HUES6 (cell line): Measurements from ENCODE around the gene DUS1L.

Experiments used
- H3K27ac ChIP-seq: 2 replicates; pipeline ENCODE4 v1.7.0; 2013; ENCODE audit warnings: low read depth, mild to moderate bottlenecking, low read length, inconsistent platforms
- H3K27me3 ChIP-seq: 2 replicates; pipeline ENCODE4 v1.6.1; 2013; ENCODE audit warnings: low read length; ENCODE audit not compliant: control insufficient read depth, insufficient read depth
- H3K36me3 ChIP-seq: 2 replicates; pipeline ENCODE4 v1.6.1; 2013; ENCODE audit warnings: low read length; ENCODE audit not compliant: control insufficient read depth, insufficient read depth
- H3K4me1 ChIP-seq: 2 replicates; pipeline ENCODE4 v1.6.1; 2013; ENCODE audit warnings: low read length; ENCODE audit not compliant: control insufficient read depth, insufficient read depth
- H3K4me3 ChIP-seq: 2 replicates; pipeline ENCODE4 v1.5.1; 2013; ENCODE audit warnings: low read depth, low read length
- H3K9ac ChIP-seq: one replicate; pipeline ENCODE4 v1.6.1; 2013; ENCODE audit warnings: mild to moderate bottlenecking, low read length
- H3K9me3 ChIP-seq: 2 replicates; pipeline ENCODE4 v1.6.1; 2013; ENCODE audit warnings: low read depth, low read length; ENCODE audit not compliant: control insufficient read depth, insufficient read depth

The DUS1L gene

DNA sequence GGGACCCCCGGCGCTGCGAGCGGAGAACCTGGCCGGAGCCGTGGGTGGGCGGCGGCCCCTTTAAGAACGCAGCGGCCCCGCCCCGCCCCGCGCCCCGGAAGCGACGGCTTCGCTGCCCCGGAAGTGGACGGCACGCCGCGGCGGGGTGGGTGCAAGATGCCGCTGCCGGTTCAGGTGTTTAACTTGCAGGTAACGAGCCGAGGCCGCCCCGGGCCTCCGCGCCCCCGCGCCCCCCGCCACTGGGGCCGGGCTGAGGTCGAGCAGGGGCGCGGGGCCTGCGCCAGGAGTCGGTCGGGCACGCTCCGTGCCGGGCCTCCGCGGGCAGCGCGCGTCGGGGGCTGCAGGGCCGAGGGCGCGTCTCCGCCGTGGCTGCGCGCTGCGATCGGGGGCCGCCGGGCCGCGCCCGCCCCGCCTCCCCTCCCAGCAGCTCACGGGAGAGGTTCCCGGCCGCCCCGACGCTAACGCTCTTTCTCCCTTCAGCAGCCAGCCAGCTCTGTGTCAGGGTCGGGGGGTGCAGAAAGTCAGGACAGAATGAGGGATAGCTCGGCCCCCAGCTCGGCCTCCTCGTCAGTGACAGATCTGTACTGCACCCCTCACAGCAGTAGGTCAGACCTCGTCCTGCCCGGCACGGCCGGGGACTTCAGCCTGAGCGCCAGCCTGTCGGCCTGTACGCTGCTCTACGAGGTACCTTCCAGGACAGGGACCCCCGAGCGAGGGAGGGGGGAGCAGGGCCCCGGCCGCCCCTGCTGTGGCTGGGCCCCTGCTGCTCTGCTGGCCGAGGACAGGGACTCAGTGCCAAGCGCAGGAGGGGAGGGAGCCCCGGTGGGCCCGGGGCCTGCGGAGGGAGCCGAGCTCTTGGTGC, 13.6 kb downstream of the DUS1L start, which contains the start of the genes GPS1 and RFNG:
Gene GPS1, plus strand, starts transcription at position 123 of the 862 bp plus-strand sequence. Its CDS starts 34 bp downstream, at position 157.
Gene RFNG, minus strand, starts transcription at position 36 of the 862 bp plus-strand sequence. CDS start 45 bp downstream, outside the sequence.
- no peaks in the 10 kb centered on the region for H3K9me3 ChIP-seq
- H3K4me1 ChIP-seq = peaks cover 9% of the 10 kb centered on the region
- no peak within 1 kb of the TSS; the same call in 1 of the 2 replicates for H3K27ac ChIP-seq
- H3K27me3 ChIP-seq = no peaks in the 10 kb centered on the region
- H3K4me3 ChIP-seq = peak within 1 kb of the TSS; percentile 99
- peaks cover 73% of the 10 kb centered on the region for H3K36me3 ChIP-seq
- peak within 1 kb of the TSS; percentile 88 for H3K9ac ChIP-seq

DNA sequence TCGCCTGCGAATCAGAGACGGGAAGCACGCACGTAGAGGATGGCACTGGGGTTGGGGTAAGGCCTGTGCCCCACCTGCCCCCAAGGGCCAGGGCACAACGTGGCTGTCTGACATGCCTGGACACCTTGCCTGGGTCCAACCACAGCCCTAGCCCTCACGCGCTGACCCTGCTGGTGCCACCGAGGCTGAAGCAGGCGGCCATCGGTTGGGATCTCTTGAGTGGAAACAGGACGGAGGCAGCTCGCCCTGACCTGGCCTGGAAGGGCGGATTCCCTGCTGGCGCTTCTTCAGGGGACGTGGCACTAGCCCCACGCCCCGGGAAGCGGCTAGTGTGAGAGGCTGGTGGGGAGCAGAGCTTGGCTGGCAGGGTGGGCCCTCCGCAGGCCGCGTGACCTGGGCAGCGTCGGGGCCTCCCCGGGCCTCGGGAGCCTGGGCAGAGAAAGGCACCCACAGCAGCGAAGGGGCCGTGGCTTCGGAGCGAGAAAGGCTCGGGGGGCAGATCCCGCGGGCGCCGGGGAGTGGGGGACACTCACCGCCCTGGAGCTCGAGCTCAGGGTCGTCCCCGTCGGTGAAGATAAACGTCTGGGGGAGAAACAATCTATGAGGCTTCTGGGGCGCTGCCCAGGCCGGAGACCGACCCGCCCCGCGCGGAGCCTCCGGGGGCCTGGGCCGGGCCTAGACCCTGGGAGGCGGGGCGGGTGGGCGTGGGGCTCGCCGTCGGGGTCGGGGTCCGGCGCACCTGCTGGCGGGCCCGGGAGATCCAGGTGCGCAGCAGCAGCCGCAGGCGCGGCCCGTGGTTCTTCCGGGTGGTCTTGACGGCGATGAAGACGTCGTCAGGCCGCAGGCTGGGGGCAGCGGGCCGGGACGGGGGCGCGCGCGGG, 14.6 kb downstream of the DUS1L start:
- Histone ChIP-seq H3K4me1 (peaks cover 9% of the 10 kb centered on the region), H3K9me3 (no peaks in the 10 kb centered on the region), H3K27ac (no peak overlapping the region), H3K27me3 (no peaks in the 10 kb centered on the region), H3K9ac (peak overlapping the region; percentile 41), H3K36me3 (peaks cover 66% of the 10 kb centered on the region), H3K4me3 (peak overlapping the region; percentile 99)

DNA sequence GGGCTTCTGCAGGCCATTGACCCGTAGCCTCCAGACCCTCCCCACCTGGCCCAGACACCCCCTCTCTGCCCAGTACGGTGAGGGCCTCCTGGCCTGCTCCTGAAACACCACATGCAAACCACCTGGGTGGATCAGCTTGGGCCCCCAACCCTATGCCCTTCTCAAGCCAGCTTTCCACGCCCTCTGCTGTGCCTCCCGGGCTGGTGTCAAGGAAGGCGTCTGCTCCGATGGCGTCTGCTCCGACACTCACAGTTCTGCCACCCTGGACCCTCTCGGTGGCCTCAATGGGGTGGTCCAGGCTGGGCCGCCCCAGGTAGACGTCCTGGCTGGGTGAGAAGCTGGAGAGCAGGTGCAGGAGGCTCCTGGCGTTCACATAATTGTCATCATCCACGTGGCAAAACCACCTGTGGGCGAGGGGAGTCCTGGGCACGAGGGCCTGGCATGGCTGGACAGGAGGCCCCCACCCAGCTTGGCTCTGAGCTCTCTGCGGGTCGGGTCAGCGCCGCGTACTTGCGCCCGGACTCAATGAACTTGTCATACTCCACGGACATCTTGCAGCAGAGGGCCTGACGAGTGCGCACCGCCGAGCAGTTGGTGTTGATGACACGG, 15.3 kb downstream of the DUS1L start:
- Histone ChIP-seq H3K27me3 (no peaks in the 10 kb centered on the region), H3K4me3 (peak overlapping the region; percentile 99), H3K4me1 (peaks cover 9% of the 10 kb centered on the region), H3K9ac (peak overlapping the region; percentile 41), H3K36me3 (peaks cover 60% of the 10 kb centered on the region), H3K9me3 (no peaks in the 10 kb centered on the region), H3K27ac (no peak overlapping the region)

DNA sequence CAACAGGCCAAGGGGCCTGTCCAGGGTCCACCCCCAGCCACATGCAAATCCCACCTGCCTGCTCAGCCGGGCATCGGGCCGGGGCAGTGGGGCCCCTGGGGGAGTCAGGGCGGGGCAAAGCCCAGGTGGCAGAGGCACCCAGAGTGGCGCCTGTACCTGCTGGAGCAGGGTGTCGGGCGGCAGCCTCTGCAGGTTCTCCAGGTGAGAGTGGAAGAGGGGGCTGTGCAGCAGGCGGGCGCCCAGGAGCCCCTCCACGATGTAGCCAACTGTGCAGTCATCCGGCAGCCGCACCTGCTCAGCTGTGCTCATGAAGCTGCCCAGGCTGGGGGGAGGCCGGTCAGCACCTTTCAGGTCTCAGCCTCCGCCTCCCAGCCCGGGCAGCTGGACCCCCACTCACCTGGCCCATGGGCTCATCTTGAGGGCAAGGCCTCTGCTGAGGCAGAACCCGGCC, 16.1 kb downstream of the DUS1L start:
- Histone ChIP-seq H3K36me3 (peaks cover 53% of the 10 kb centered on the region), H3K9me3 (no peaks in the 10 kb centered on the region), H3K27me3 (no peaks in the 10 kb centered on the region), H3K27ac (no peak overlapping the region), H3K4me1 (peaks cover 9% of the 10 kb centered on the region), H3K4me3 (no peak overlapping the region), H3K9ac (no peak overlapping the region)

DNA sequence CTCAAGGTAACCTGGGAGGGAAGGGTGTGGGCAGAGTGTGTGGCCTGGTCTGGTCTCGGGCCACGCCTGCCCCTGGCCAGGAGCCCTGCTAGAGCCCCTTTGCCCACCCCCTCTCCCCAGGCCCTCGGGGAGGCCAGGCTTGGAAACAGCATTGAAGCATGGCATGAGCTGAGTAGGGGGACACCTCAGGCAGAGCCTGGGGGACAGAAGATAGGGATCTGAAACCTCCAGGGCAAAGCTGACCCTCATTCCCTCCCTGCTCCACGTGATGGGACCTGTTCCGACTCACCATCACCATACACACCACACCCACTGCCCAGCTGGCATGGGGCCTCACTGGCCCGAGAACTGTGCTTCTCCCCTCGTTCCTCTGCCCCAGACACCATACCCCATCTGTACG, 16.5 kb downstream of the DUS1L start:
- Histone ChIP-seq H3K4me1 (peaks cover 9% of the 10 kb centered on the region), H3K27me3 (no peaks in the 10 kb centered on the region), H3K4me3 (no peak overlapping the region), H3K36me3 (peaks cover 48% of the 10 kb centered on the region), H3K9ac (no peak overlapping the region), H3K9me3 (no peaks in the 10 kb centered on the region), H3K27ac (no peak overlapping the region)

DNA sequence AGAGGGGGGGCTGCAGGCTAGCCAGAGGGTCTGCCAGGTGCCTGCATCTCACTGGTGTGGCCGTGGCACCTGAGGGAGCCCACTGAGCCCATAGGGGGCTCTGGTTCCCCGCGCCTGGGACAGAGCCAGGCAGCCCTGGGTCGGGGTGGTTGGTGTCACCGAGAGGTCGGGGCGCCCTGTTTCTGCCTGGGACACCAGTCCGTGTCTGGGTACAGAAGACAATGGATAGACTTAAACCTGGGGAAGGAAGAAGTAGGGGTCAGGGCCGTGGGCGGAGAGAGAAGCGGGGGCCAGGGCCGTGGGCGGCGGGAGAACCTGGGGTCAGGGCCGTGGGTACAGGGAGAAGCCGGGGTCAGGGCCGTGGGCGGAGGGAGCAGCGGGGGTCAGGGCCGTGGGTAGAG, 17.0 kb downstream of the DUS1L start:
- Histone ChIP-seq H3K4me1 (peaks cover 13% of the 10 kb centered on the region), H3K9ac (no peak overlapping the region), H3K9me3 (no peaks in the 10 kb centered on the region), H3K36me3 (peaks cover 43% of the 10 kb centered on the region), H3K27ac (no peak overlapping the region), H3K4me3 (no peak overlapping the region), H3K27me3 (no peaks in the 10 kb centered on the region)

DNA sequence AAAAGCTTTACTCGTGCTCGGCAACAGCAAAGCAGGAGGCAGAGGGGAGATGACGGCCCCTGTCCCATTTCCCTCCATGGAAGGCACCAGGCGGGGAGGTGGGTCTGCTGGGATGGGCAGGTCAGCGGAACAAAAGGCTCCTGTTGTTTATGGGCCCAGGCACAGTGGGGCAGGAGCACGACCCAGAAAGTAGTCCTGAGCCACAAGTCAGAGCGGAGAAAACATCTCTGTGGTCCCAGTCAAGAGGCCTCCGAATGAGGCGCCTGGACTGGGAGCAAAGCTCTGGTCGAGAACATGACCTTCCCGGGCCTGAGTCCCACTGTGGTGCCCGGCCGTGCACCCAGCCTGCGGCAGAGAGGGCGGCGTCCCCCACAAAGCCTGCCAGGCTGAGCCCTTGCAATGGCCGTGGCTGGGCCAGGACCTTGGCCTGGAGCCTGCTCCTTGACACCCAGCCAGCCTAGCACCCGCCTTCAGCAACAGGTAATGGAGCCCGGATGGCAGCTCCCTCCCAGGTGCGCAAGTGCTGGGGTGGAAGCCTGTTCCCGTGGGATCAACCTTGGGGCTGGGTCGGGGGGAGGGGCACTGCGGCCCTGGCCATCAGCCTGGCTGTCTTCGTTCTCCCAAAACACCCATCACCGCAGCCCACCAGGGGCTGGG, 17.6 kb downstream of the DUS1L start:
- no peaks in the 10 kb centered on the region for H3K27me3 ChIP-seq
- no peak overlapping the region for H3K9ac ChIP-seq
- no peak overlapping the region for H3K4me3 ChIP-seq
- peaks cover 18% of the 10 kb centered on the region for H3K4me1 ChIP-seq
- no peak overlapping the region for H3K27ac ChIP-seq
- no peaks in the 10 kb centered on the region for H3K9me3 ChIP-seq
- peaks cover 38% of the 10 kb centered on the region for H3K36me3 ChIP-seq

DNA sequence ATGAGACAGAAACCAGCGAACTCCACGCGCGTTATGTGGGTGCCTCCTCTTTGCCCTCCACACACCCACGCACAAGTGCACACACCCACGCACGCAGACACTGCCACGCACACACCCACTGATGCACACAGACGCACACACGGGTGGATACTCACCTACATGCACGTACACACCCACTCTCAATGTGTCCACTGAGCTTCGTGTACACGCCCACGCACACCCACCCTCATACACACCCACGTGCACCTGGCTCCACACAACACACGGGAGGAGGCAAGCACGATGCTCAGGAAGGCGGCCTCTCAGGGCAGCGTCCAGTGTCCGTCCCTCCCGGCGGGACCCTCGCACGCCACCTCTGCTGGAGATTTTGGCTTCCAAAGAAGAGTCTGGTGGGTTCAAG, 18.2 kb downstream of the DUS1L start:
- Histone ChIP-seq H3K27ac (no peak overlapping the region), H3K4me3 (no peak overlapping the region), H3K27me3 (no peaks in the 10 kb centered on the region), H3K9me3 (no peaks in the 10 kb centered on the region), H3K4me1 (peaks cover 14% of the 10 kb centered on the region), H3K9ac (no peak overlapping the region), H3K36me3 (peaks cover 37% of the 10 kb centered on the region)

DNA sequence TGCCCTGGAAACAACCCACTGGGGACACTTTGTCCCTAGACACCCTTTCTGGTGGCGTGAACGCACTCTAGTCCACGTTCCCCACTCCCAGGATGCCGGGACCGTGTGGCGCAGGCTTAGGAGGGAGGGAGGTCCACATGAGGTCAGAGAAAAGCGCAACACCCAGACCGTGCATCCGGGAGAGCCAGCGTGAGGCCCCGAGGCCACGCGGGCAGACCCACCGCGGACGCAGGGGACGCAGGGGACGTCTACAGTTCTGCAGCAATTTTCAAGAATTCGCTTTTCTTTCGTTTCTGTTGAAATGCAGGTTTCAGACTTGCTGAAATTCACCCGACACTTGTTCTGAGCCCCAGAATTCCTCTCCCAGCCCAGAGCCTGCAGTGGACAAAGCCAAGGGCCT, 18.7 kb downstream of the DUS1L start:
- Histone ChIP-seq H3K27ac (no peak overlapping the region), H3K9ac (no peak overlapping the region)

DNA sequence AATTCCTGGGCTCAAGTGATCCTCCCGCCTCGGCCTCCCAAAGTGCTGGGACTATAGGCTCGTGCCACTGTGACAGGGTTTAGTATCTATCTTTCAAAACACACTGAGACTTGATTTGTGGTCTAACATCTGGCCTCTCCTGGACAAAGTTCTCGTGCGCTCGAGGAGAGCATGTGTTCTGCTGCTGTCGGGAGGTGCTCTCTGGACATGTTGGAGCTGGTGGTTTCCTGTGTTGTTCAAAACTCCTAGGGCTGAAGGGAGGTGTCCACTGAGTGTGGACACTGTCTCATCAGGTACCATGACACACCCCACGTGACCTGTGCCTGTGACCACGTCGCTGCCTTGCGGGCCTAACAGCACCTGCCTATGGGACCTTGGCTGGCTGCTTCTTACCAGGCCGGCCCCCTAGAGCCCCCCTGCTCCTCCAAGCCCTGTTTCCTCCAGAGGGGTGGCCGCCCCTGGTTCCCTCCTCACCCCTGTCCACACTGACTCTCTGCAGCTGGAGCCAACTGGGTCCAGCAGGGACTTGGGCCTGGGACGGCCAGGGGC, 19.6 kb downstream of the DUS1L start:
- Histone ChIP-seq H3K9me3 (no peaks in the 10 kb centered on the region), H3K4me1 (peaks cover 14% of the 10 kb centered on the region), H3K9ac (no peak overlapping the region), H3K36me3 (peaks cover 37% of the 10 kb centered on the region), H3K27me3 (no peaks in the 10 kb centered on the region), H3K27ac (no peak overlapping the region), H3K4me3 (no peak overlapping the region)

More for the DNA sequence above, 18.7 kb downstream of the DUS1L start:
- Histone ChIP-seq H3K9me3 (no peaks in the 10 kb centered on the region), H3K4me3 (no peak overlapping the region), H3K27me3 (no peaks in the 10 kb centered on the region), H3K4me1 (peaks cover 14% of the 10 kb centered on the region), H3K36me3 (peaks cover 37% of the 10 kb centered on the region)
